ENCODE results near the gene RORB. TPM values are rescaled to one million over a fixed set of nuclear protein-coding genes. Genes with fewer than 3 reads are reported as not detected.
"Not testable (repeated sequence)": the region's sequence is repeated elsewhere in the genome, so short reads cannot be mapped to it uniquely, and the experiment has no call there.

Gene RORB
- polyA plus RNA-seq, 5 donors, result 0.06 to 0.21 (median 0.18) TPM

GRCh38 chr9:74513221-74513620 is 16.1 kb downstream of the RORB start:
- DNase-seq, result no peak

- no peak for DNase-seq
These were observed 20.1 kb downstream of the RORB start for GRCh38 chr9:74517188-74517587.

DNA sequence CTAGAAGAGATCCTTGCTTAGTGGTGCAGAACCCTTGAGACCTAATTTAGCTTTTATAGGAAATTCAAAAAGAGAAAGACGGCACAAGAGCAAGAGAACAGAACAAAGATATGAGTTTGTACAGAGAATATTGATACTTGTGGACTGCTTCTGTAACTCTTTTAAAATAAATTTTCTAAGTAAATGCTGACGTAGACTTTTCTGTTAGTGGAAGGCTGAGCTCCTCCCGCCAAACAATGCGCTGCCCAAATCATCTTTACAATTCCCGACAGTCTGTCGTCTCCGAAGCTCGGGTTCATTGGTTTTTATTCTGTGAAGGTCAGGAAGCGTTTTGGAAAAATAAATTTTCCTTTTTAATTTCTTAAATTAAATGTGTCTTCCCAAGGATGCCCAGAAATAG is 22.3 kb downstream of the RORB start:
- DNase-seq, result no peak

GRCh38 chr9:74521009-74521408 is 23.9 kb downstream of the RORB start:
- no peak for DNase-seq

DNA sequence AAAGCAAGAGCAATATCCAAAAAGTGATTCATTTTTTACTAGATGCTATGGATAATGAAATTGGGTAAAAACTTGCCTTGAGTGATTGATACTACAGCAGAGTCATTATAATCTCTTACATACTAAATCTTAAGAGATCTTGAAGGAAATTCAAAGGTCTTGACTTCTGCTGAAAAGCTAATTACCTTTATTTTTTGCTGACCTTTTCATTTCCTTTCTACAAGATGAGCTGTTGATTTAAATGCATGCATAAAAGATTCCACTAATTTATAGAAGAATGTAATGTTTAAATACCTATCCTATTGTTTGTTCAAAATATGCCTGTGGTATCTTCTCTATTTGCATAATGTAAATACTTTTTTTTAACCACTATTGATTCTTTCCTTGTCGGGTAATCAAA is 27.2 kb downstream of the RORB start:
- DNase-seq, result no peak

- no peak for DNase-seq
These were observed 29.1 kb downstream of the RORB start for GRCh38 chr9:74526215-74526614.

DNA sequence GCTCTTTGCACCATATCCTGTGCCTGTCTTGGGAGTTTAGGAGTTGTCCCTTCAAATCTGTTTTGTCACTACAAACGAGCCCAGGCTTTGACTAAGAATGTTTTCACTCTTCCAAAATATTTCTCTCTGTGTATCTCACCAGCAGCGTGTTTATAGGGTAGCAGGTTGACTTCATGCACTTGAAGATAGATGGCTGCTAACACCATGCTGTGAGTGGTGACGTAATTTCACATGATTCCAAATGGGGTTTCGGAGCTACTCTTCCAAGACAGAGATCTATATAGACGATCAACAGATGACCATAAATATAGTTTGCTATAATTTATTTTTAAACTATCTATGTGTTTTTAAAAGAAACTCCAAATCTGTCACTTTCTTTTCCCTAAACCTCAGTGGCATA is 30.6 kb downstream of the RORB start:
- no peak for DNase-seq

GRCh38 chr9:74528207-74528606 is 31.1 kb downstream of the RORB start:
- DNase-seq, result peak; percentile 1 to 4

- DNase-seq, result not testable (repeated sequence)
These were observed 33.3 kb downstream of the RORB start for GRCh38 chr9:74530458-74530857.

- no peak for DNase-seq
These were observed 36.1 kb downstream of the RORB start for GRCh38 chr9:74533253-74533652.

GRCh38 chr9:74534841-74535240 is 37.7 kb downstream of the RORB start:
- DNase-seq, result no peak

DNA sequence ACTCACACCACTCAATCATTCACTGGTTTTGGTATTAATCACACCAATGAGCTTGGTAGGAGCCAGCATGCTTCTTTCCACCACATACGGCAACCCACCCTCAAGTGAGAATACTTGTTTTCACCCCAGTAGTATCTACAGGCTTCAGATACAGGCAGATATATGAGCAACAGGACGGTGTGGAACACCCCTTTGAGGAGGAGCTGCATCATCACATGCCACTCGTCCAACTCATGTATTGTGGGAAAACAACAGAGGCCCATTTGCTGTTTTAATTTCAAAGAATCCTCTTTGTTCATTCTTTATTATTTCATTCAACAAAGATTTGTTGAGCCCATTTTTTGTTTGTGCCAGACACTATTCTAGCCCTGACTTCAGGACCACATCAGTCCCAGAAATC is 46.0 kb downstream of the RORB start:
- DNase-seq, result no peak

DNA sequence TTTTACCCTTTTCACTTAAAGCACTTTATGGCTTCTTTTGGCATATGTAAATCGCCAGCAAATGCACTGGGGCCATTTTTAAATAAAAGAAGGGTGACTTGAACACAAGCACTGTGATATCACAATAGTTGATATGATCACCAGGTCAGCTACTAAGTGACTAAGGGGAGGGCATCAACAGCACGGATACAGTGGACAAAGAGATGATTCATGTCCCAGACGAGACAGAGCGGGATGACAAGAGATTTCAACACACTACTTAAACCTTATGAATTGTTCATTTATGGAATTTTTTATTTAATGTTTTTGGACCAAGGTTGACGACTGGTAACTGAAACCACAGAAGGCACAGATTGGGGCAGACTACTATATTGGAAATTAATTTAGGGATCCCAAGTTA is 54.1 kb downstream of the RORB start:
- no peak for DNase-seq

- DNase-seq, result no peak
These were observed 57.8 kb downstream of the RORB start for GRCh38 chr9:74554751-74555419.

DNA sequence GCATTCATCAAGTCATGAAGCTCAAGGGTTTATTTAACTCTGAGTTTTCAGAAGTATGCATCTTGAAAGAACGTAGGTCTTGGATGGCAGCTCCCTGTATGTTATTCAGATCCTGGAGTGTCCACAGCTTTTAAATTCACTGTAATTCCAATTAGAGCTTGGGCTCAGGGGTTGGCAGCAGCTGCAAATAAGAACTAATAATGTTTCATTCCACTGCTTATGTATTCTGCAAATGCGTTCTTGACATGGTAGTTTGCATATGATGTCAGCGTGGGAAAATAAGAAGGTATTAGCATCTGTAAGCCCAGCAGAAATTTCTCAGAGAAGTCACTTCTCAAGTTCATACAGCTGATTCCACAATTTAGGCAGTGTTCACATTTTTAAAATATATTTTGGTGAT is 58.4 kb downstream of the RORB start:
- DNase-seq, result no peak

DNA sequence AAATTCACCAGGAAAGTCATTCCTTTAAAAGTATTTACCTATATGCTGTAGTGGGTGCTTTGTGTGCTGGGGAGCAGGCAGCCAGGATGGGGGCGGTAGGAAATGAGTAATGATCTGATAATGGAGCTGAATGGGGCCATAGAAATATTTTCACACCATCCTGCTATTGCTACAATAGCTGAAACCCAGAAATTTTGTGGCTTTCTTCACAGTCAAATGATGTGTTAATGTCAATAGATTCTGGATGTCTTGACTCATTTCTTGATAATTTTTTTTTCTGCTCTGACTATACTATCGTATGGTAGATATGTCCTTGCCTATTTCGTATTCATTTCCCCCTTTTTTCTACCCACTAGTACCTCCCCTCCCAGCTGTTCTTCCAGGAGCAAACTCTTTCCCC is 59.5 kb downstream of the RORB start:
- DNase-seq, result no peak

- DNase-seq, result no peak
These were observed 60.4 kb downstream of the RORB start for GRCh38 chr9:74557571-74557970.

GRCh38 chr9:74562611-74563010 is 65.5 kb downstream of the RORB start:
- no peak for DNase-seq

- DNase-seq, result peak in 1 of 2 donors; percentile 15
These were observed 73.9 kb downstream of the RORB start for GRCh38 chr9:74570879-74571512.

GRCh38 chr9:74573640-74574191 is 76.6 kb downstream of the RORB start:
- no peak for DNase-seq

DNA sequence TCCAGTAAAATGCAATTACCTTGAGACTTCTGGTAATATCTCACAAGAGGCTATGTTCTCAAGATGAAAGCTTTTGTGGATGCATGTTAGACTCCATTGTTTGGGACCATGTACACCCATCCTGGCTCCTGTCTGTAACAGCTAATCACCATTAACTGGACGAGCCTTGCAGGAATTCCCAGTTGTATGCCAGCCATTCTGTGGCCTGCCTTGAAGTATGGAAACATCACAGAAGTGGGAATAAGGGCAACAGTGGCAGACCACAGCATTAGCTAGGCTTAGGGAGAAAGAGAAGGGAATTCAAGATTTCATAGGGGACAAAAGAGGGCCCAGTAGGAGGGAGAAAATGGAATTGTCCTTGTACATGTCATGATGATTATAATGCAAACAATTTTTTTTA is 79.0 kb downstream of the RORB start:
- peak; percentile 41 to 42 for DNase-seq

- no peak for DNase-seq
These were observed 80.8 kb downstream of the RORB start for GRCh38 chr9:74577956-74578355.

GRCh38 chr9:74589576-74589975 is 92.4 kb downstream of the RORB start:
- DNase-seq, result no peak

DNA sequence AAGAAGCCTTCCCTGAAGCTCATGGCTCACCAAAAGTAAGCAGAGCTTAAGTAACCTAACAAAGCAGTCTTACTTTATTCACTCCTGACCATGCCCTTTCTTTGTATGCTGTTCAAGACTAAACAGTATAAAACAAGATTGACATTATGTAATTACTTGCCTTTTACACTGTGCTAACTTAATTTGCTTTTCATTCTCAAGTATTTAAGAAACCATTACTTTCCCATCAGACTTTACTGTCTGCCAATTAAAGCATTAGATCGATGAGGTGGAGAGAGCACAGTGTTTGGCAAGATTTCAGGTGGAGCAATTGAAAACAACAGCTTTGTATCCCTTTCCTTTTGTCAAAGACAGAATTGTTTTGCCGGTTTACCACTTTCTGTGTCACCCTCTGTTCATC is 98.2 kb downstream of the RORB start:
- DNase-seq, result no peak

All from right lung (tissue), 5 donors.